Measurements from ENCODE around the gene NDUFAF2.
"Not testable (repeated sequence)": the region's sequence is repeated elsewhere in the genome, so short reads cannot be mapped to it uniquely, and the experiment has no call there.

NDUFAF2 gene

GRCh38 chr5:61177716-61178115 lies 232.7 kb downstream of the NDUFAF2 start:
- no peak for TF ChIP-seq CTCF (IDR thresholded peaks at IDR 0.05; ENCODE audit: borderline replicate concordance, insufficient read depth, low read depth, low read length)
- H3K4me3 ChIP-seq (ENCODE audit: low read depth, low read length), result no peak overlapping the region

- no peak for TF ChIP-seq CTCF (IDR thresholded peaks at IDR 0.05; ENCODE audit: borderline replicate concordance, insufficient read depth, low read depth, low read length)
- H3K4me3 ChIP-seq (ENCODE audit: low read depth, low read length), result no peak overlapping the region
Observed at GRCh38 chr5:61178702-61179101, 233.7 kb downstream of the NDUFAF2 start.

- H3K4me3 ChIP-seq (ENCODE audit: low read depth, low read length), result no peak overlapping the region
- no peak for TF ChIP-seq CTCF (IDR thresholded peaks at IDR 0.05; ENCODE audit: borderline replicate concordance, insufficient read depth, low read depth, low read length)
Observed at GRCh38 chr5:61180886-61181285, 235.9 kb downstream of the NDUFAF2 start.

- TF ChIP-seq CTCF (IDR thresholded peaks at IDR 0.05; ENCODE audit: borderline replicate concordance, insufficient read depth, low read depth, low read length), result no peak
- no peak overlapping the region for H3K4me3 ChIP-seq (ENCODE audit: low read depth, low read length)
Observed at GRCh38 chr5:61182449-61182848, 237.4 kb downstream of the NDUFAF2 start.

GRCh38 chr5:61183538-61183937 lies 238.5 kb downstream of the NDUFAF2 start:
- TF ChIP-seq CTCF (IDR thresholded peaks at IDR 0.05; ENCODE audit: borderline replicate concordance, insufficient read depth, low read depth, low read length), result no peak
- no peak overlapping the region for H3K4me3 ChIP-seq (ENCODE audit: low read depth, low read length)

- TF ChIP-seq CTCF (IDR thresholded peaks at IDR 0.05; ENCODE audit: borderline replicate concordance, insufficient read depth, low read depth, low read length), result no peak
- no peak overlapping the region for H3K4me3 ChIP-seq (ENCODE audit: low read depth, low read length)
Observed at GRCh38 chr5:61184708-61185107, 239.7 kb downstream of the NDUFAF2 start.

- no peak overlapping the region for H3K4me3 ChIP-seq (ENCODE audit: low read depth, low read length)
- no peak for TF ChIP-seq CTCF (IDR thresholded peaks at IDR 0.05; ENCODE audit: borderline replicate concordance, insufficient read depth, low read depth, low read length)
Observed at GRCh38 chr5:61186634-61187033, 241.6 kb downstream of the NDUFAF2 start.

GRCh38 chr5:61187352-61187751 lies 242.3 kb downstream of the NDUFAF2 start:
- not testable (repeated sequence) for H3K4me3 ChIP-seq (ENCODE audit: low read depth, low read length)

- not testable (repeated sequence) for H3K4me3 ChIP-seq (ENCODE audit: low read depth, low read length)
Observed at GRCh38 chr5:61187826-61188225, 242.8 kb downstream of the NDUFAF2 start.

All from GM12875 (cell line).